Spinal cord (tissue), 10 donors: ENCODE results near the gene ALDH1B1. TPM values are rescaled to one million over a fixed set of nuclear protein-coding genes. Genes with fewer than 3 reads are reported as not detected.

Source experiments
- DNase-seq, 6 donors: peaks; one replicate each; pipeline versions ENCODE4 v3.0.0 to v3.0.0-alpha.2; 2013 to 2015; ENCODE audit warnings: low spot score in 6 of 6, low read depth in 4 of 6
- H3K27ac ChIP-seq: one replicate; pipeline ENCODE4 v1.5.1; 2013; ENCODE audit warnings: low read depth, low read length, control low read depth
- H3K27me3 ChIP-seq: one replicate; pipeline ENCODE4 v1.6.1; 2013; ENCODE audit warnings: low read length; ENCODE audit not compliant: control insufficient read depth, insufficient read depth
- H3K36me3 ChIP-seq: one replicate; pipeline ENCODE4 v1.6.1; 2013; ENCODE audit warnings: low read length; ENCODE audit not compliant: control insufficient read depth, insufficient read depth
- H3K4me1 ChIP-seq: one replicate; pipeline ENCODE4 v1.6.1; 2013; ENCODE audit warnings: low read length; ENCODE audit not compliant: control insufficient read depth, insufficient read depth
- H3K4me3 ChIP-seq: one replicate; pipeline ENCODE4 v1.5.1; 2013; ENCODE audit warnings: low read depth, low read length, control low read depth
- H3K9me3 ChIP-seq: one replicate; pipeline ENCODE4 v1.6.1; 2013; ENCODE audit warnings: low read length; ENCODE audit not compliant: control insufficient read depth, insufficient read depth
- WGBS: methylation state at CpG from one replicate; pipeline ENCODE4 v1.1.5; 2013; ENCODE audit warnings: missing lambda C conversion rate; ENCODE audit not compliant: insufficient coverage; 5-methylcytosine and 5-hydroxymethylcytosine counted together
- polyA plus RNA-seq, 2 donors: library from polyadenylated mRNA; unstranded; fragments of 120-200 nt; gene quantifications; one replicate each; pipeline ENCODE4 v1.2.1, GENCODE V29; 2013; ENCODE audit not compliant: insufficient read length in 2 of 2
- total RNA-seq, 2 donors: library from RNA; depleted of rRNA in 1 of 2; stranded (reverse); fragments of 120-200 nt in 1 of 2; fragments of >200 nt in 1 of 2; gene quantifications; one replicate each; pipeline versions ENCODE4 v1.2.3 to v1.2.4, GENCODE V29; 2013 to 2014
- donor health status: healthy.

Gene ALDH1B1
- total and polyA plus RNA-seq, 4 donors = 12.5 to 18.8 (median 16.2) TPM

- no peaks in the 10 kb centered on the region for H3K9me3 ChIP-seq
- no peak overlapping the region for H3K4me3 ChIP-seq
- H3K27ac ChIP-seq = no peak overlapping the region
- 95% methylated on average over 2 of the region's 2 CpGs for WGBS
- no peaks in the 10 kb centered on the region for H3K36me3 ChIP-seq
- no peaks in the 10 kb centered on the region for H3K27me3 ChIP-seq
- H3K4me1 ChIP-seq = peaks cover 19% of the 10 kb centered on the region
- no peak for DNase-seq
These were observed 42.0 kb upstream of the ALDH1B1 start for GRCh38 chr9:38350529-38350928.

- Histone ChIP-seq H3K4me3 (no peak overlapping the region), H3K27me3 (no peaks in the 10 kb centered on the region), H3K27ac (no peak overlapping the region), H3K9me3 (no peaks in the 10 kb centered on the region), H3K4me1 (peaks cover 10% of the 10 kb centered on the region), H3K36me3 (no peaks in the 10 kb centered on the region)
- WGBS = 57% methylated on average over 9 of the region's 12 CpGs
- peak in 2 of 6 donors; percentile 38 to 92 for DNase-seq
These were observed 39.8 kb upstream of the ALDH1B1 start for GRCh38 chr9:38352530-38353328.

- no peak for DNase-seq
- H3K27ac ChIP-seq = no peak overlapping the region
- no CpG with 5 or more reads among the region's 3 CpGs for WGBS
- no peaks in the 10 kb centered on the region for H3K9me3 ChIP-seq
- no peak overlapping the region for H3K4me3 ChIP-seq
- peaks cover 10% of the 10 kb centered on the region for H3K4me1 ChIP-seq
- no peaks in the 10 kb centered on the region for H3K36me3 ChIP-seq
- H3K27me3 ChIP-seq = no peaks in the 10 kb centered on the region
These were observed 37.4 kb upstream of the ALDH1B1 start for GRCh38 chr9:38355115-38355514.

- DNase-seq = no peak
- Histone ChIP-seq H3K4me1 (peaks cover 10% of the 10 kb centered on the region), H3K4me3 (no peak overlapping the region), H3K27me3 (no peaks in the 10 kb centered on the region), H3K27ac (no peak overlapping the region), H3K36me3 (no peaks in the 10 kb centered on the region), H3K9me3 (no peaks in the 10 kb centered on the region)
- 94% methylated on average over 3 of the region's 3 CpGs for WGBS
These were observed 36.9 kb upstream of the ALDH1B1 start for GRCh38 chr9:38355517-38356120.

- H3K27me3 ChIP-seq = no peaks in the 10 kb centered on the region
- H3K9me3 ChIP-seq = no peaks in the 10 kb centered on the region
- peaks cover 15% of the 10 kb centered on the region for H3K4me1 ChIP-seq
- WGBS = 87% methylated on average over 3 of the region's 5 CpGs
- no peak overlapping the region for H3K4me3 ChIP-seq
- no peak for DNase-seq
- no peak overlapping the region for H3K27ac ChIP-seq
- no peaks in the 10 kb centered on the region for H3K36me3 ChIP-seq
These were observed 35.7 kb upstream of the ALDH1B1 start for GRCh38 chr9:38356851-38357250.

GRCh38 chr9:38357350-38358114 is 35.0 kb upstream of the ALDH1B1 start:
- no peaks in the 10 kb centered on the region for H3K27me3 ChIP-seq
- H3K27ac ChIP-seq = no peak overlapping the region
- H3K9me3 ChIP-seq = no peaks in the 10 kb centered on the region
- H3K4me3 ChIP-seq = no peak overlapping the region
- H3K36me3 ChIP-seq = no peaks in the 10 kb centered on the region
- H3K4me1 ChIP-seq = peaks cover 10% of the 10 kb centered on the region
- 68% methylated on average over 4 of the region's 5 CpGs for WGBS
- no peak for DNase-seq

- 80% methylated on average over 6 of the region's 9 CpGs for WGBS
- H3K4me1 ChIP-seq = peaks cover 4% of the 10 kb centered on the region
- H3K4me3 ChIP-seq = no peak overlapping the region
- H3K27me3 ChIP-seq = no peaks in the 10 kb centered on the region
- H3K27ac ChIP-seq = no peak overlapping the region
- H3K9me3 ChIP-seq = no peaks in the 10 kb centered on the region
- no peak for DNase-seq
- H3K36me3 ChIP-seq = no peaks in the 10 kb centered on the region
These were observed 33.9 kb upstream of the ALDH1B1 start for GRCh38 chr9:38358390-38359296.

GRCh38 chr9:38359297-38359653 is 33.2 kb upstream of the ALDH1B1 start:
- 94% methylated on average over 2 of the region's 6 CpGs for WGBS
- Histone ChIP-seq H3K9me3 (no peaks in the 10 kb centered on the region), H3K4me1 (peaks cover 4% of the 10 kb centered on the region), H3K27ac (no peak overlapping the region), H3K27me3 (no peaks in the 10 kb centered on the region), H3K4me3 (no peak overlapping the region), H3K36me3 (no peaks in the 10 kb centered on the region)
- no peak for DNase-seq
